Natural killer cell (primary cell): ENCODE measurements around the gene CMIP. TPM values are rescaled to one million over a fixed set of nuclear protein-coding genes. Genes with fewer than 3 reads are reported as not detected.

ENCODE experiments used
- ATAC-seq, 3 donors: fragments of 150-1000 bp in 2 of 3; fragments of 200-7000 bp in 1 of 3; cut with Tn5 transposase; 1 replicate in 1 of 3; 2 replicates in 2 of 3; pipeline ENCODE4 v1.10.0; 2021; ENCODE audit warnings: mild to moderate bottlenecking in 2 of 3, moderate library complexity in 2 of 3
- DNase-seq, 2 donors: peaks; one replicate each; pipeline versions ENCODE4 v3.0.0 to v3.0.0-alpha.2; 2013 to 2021; ENCODE audit warnings: mixed read lengths in 1 of 2
- H3K27ac ChIP-seq: one replicate; pipeline ENCODE4 v1.5.1; 2013; ENCODE audit warnings: mild to moderate bottlenecking, low read length
- H3K27me3 ChIP-seq: one replicate; pipeline ENCODE4 v1.6.1; 2013; ENCODE audit warnings: low read length; ENCODE audit not compliant: control insufficient read depth, insufficient read depth
- H3K36me3 ChIP-seq: one replicate; pipeline ENCODE4 v1.6.1; 2013; ENCODE audit warnings: low read length; ENCODE audit not compliant: control insufficient read depth, insufficient read depth
- H3K4me1 ChIP-seq: one replicate; pipeline ENCODE4 v1.6.1; 2013; ENCODE audit warnings: low read length; ENCODE audit not compliant: control insufficient read depth, insufficient read depth
- H3K4me3 ChIP-seq: one replicate; pipeline ENCODE4 v1.5.1; 2013; ENCODE audit warnings: low read length
- H3K9me3 ChIP-seq: one replicate; pipeline ENCODE4 v1.6.1; 2013; ENCODE audit warnings: low read length; ENCODE audit not compliant: control insufficient read depth, insufficient read depth
- H3K27ac Mint-ChIP-seq, 2 donors: one replicate each; pipeline ENCODE4 v1.8.0; 2022; ENCODE audit warnings: mild to moderate bottlenecking in 2 of 2, mixed read lengths in 2 of 2, moderate library complexity in 1 of 2
- H3K27me3 Mint-ChIP-seq, 2 donors: one replicate each; pipeline ENCODE4 v1.8.0; 2022; ENCODE audit warnings: low read depth in 2 of 2, mixed read lengths in 2 of 2
- H3K36me3 Mint-ChIP-seq: one replicate; pipeline ENCODE4 v1.8.0; 2022; ENCODE audit warnings: mixed read lengths
- H3K4me1 Mint-ChIP-seq, 2 donors: one replicate each; pipeline ENCODE4 v1.8.0; 2022; ENCODE audit warnings: mixed read lengths in 2 of 2
- H3K4me3 Mint-ChIP-seq: one replicate; pipeline ENCODE4 v1.8.0; 2022; ENCODE audit warnings: mild to moderate bottlenecking, moderate library complexity, mixed read lengths
- H3K9me3 Mint-ChIP-seq, 2 donors: one replicate each; pipeline ENCODE4 v1.8.0; 2022; ENCODE audit warnings: mixed read lengths in 2 of 2
- WGBS: methylation state at CpG from one replicate; pipeline ENCODE4 v1.1.7; 2013; ENCODE audit warnings: missing lambda C conversion rate; ENCODE audit not compliant: insufficient coverage; 5-methylcytosine and 5-hydroxymethylcytosine counted together
- intact Hi-C: fragments of 100-400 bp; cut with micrococcal nuclease; formaldehyde crosslinking; loops from one replicate; pipeline ENCODE4 v1.14.2; 2022
- total RNA-seq, 4 donors: library from RNA; stranded (reverse); fragments of 120-200 nt in 1 of 4; gene quantifications; one replicate each; pipeline versions ENCODE4 v1.2.3 to v1.2.4, GENCODE V29; 2013 to 2022
- TF ChIP-seq, protein P1 (sequence below): fragments of 200-600 bp; IDR thresholded peaks from one replicate; pipeline ENCODE4 v1.8.0; 2022; ENCODE audit warnings: antibody characterized with exemption

Gene CMIP
- total RNA-seq, 3 donors from 2014 or later (not counting 1 experiment from before 2014, with no cell fraction given) = 88.2 to 115 (median 91.5) TPM

DNA sequence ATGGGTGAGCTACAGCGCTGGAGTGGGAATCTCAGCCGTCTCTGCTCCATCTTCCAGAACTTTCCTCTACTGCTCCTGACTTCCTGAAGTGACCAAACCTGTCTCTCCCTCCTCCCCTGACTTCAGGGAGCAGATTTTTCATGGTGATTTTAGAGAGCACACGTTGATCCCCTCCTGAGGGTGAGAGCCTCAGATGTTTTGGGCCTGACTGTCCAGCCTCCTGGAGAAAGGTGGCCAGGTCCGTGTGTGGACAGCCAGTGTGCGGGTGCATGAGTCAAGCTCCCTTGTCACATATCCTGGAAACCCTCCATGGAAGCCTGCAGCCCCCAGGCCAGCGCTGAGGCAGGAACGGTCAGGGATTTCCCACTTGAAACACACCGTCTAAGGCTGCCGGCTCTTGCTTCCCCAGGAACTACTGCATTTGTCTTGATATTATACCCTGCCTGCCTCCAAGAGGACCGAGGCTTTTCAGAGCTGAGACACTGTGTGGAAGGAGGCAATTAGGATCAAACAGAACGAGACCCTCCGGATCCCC lies 143.1 kb downstream of the CMIP start:
- Histone ChIP-seq H3K27me3 (no peaks in the 10 kb centered on the region), H3K4me3 (no peak overlapping the region), H3K9me3 (no peaks in the 10 kb centered on the region), H3K36me3 (peaks cover 7% of the 10 kb centered on the region), H3K27ac (no peak overlapping the region), H3K4me1 (no peaks in the 10 kb centered on the region)
- Mint-ChIP-seq H3K27me3 (no peaks in the 10 kb centered on the region), H3K4me3 (no peak overlapping the region), H3K27ac (peak overlapping the region in 1 of 2 donors; percentile 67), H3K4me1 (peaks cover 49 to 75% of the 10 kb centered on the region in 2 donors), H3K9me3 (no peaks in the 10 kb centered on the region), H3K36me3 (no peaks in the 10 kb centered on the region)
- ATAC-seq (no peak), DNase-seq (no peak)
- intact Hi-C loops = no loop called here
- 94% methylated on average over 12 of the region's 12 CpGs for WGBS
- TF ChIP-seq, protein P1, sequence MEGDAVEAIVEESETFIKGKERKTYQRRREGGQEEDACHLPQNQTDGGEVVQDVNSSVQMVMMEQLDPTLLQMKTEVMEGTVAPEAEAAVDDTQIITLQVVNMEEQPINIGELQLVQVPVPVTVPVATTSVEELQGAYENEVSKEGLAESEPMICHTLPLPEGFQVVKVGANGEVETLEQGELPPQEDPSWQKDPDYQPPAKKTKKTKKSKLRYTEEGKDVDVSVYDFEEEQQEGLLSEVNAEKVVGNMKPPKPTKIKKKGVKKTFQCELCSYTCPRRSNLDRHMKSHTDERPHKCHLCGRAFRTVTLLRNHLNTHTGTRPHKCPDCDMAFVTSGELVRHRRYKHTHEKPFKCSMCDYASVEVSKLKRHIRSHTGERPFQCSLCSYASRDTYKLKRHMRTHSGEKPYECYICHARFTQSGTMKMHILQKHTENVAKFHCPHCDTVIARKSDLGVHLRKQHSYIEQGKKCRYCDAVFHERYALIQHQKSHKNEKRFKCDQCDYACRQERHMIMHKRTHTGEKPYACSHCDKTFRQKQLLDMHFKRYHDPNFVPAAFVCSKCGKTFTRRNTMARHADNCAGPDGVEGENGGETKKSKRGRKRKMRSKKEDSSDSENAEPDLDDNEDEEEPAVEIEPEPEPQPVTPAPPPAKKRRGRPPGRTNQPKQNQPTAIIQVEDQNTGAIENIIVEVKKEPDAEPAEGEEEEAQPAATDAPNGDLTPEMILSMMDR = no peak

DNA sequence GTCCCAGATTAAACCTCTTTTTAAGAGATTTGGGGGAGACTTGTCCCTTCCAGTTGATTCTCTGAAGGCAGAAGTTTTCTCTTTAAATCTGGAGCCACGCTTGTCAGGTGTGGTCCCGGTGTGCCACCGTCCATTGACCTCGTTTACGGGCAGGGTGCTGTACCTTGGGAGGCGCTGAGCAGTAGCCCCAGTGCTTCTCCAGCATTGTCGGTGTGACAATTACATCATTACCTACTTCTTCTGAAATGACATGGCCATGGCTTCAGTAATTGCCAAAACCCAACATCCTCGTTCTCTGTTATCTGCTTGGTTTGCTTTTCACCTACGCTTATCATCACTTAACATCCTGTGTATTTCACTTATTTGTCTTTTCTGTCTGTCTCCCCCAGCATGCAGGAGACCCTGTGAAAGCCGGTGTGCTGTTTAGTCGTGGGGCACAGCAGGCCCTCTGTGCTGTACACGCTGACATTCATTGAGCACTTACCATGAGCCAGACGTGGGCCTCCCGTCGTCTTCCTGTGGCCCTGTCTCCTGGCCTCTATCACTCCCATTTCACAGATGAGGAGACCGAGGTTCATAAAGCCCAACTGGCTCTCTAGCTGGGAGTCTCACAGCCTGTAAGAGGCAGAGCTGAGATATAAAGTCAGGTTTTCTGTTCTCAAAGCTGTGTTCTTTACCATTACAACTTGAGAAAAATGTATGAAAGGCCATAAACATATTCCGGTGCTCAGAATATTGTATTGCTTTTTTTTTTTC lies 143.9 kb downstream of the CMIP start:
- peak overlapping the region; percentile 67 to 74 for H3K27ac Mint-ChIP-seq
- ATAC-seq (no peak), DNase-seq (no peak)
- H3K4me1 Mint-ChIP-seq = peaks cover 47 to 73% of the 10 kb centered on the region in 2 donors
- no peaks in the 10 kb centered on the region for H3K36me3 Mint-ChIP-seq
- no peaks in the 10 kb centered on the region for H3K9me3 ChIP-seq
- no peak overlapping the region for H3K4me3 ChIP-seq
- intact Hi-C loops = no loop called here
- no peaks in the 10 kb centered on the region for H3K9me3 Mint-ChIP-seq
- WGBS = 91% methylated on average over 17 of the region's 17 CpGs
- H3K27ac ChIP-seq = no peak overlapping the region
- peaks cover 5% of the 10 kb centered on the region for H3K36me3 ChIP-seq
- H3K4me3 Mint-ChIP-seq = no peak overlapping the region
- no peaks in the 10 kb centered on the region for H3K27me3 Mint-ChIP-seq
- H3K27me3 ChIP-seq = no peaks in the 10 kb centered on the region
- H3K4me1 ChIP-seq = no peaks in the 10 kb centered on the region
- TF ChIP-seq, protein P1 = no peak

DNA sequence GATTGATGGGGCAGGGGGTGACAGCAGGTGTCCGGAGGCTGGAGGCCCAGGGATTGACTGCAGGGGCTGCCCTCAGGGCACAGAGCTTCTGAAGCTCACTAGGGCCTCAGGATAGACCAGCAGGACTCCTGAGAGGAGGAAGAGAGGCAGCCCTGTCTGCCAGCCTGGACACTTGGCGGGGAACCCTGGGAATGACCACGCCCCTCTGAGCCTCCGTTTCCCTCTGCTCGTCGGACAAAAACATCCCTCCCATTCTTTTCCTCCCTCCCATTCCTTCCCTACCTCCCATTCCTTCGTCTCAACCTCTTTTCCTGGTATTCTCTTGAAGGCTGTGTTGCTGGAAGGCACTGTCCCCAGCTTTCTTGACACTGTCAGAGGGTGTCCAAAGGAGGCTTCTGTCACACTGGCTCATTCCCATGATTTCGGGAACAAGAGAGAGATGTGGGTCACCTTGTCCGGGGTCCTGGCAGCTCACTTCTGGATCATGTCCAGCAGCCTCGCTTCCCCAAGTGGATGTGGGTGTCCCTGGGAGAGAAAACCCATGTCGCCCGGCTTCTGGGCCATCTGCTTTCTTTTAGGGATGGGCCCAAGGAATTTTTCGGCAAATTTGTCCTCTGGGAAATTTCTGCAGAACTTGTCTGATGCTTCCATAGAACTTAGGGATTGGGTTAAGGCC lies 145.5 kb downstream of the CMIP start:
- H3K27ac Mint-ChIP-seq = peak overlapping the region; percentile 36 to 75

More for the DNA sequence above, 145.5 kb downstream of the CMIP start:
- TF ChIP-seq, protein P1 = no peak
- Mint-ChIP-seq H3K4me3 (no peak overlapping the region), H3K36me3 (no peaks in the 10 kb centered on the region), H3K27me3 (no peaks in the 10 kb centered on the region), H3K4me1 (peaks cover 43 to 72% of the 10 kb centered on the region in 2 donors), H3K9me3 (no peaks in the 10 kb centered on the region)
- intact Hi-C loops = no loop called here
- Histone ChIP-seq H3K27me3 (no peaks in the 10 kb centered on the region), H3K4me1 (no peaks in the 10 kb centered on the region), H3K36me3 (no peaks in the 10 kb centered on the region), H3K27ac (no peak overlapping the region), H3K9me3 (no peaks in the 10 kb centered on the region), H3K4me3 (no peak overlapping the region)
- DNase-seq (no peak), ATAC-seq (no peak)
- 95% methylated on average over 13 of the region's 13 CpGs for WGBS
